G401.6 (cell line): ENCODE data around the gene SNRPB.

Experiments
- FAIRE-seq: peaks from 2 replicates; lab custom pipeline; 2012; peaks lifted over from hg19 to GRCh38; lab: Jason Lieb, UNC

The SNRPB gene

GRCh38 chr20:2473516-2473915, 2.9 kb upstream of the SNRPB start:
- FAIRE-seq: no peak

- FAIRE-seq: no peak
These were observed 582 bp downstream of the SNRPB start for GRCh38 chr20:2469991-2470422.

GRCh38 chr20:2468581-2469407, 1.8 kb downstream of the SNRPB start:
- FAIRE-seq: no peak

GRCh38 chr20:2467412-2467811, 3.2 kb downstream of the SNRPB start:
- no peak for FAIRE-seq

GRCh38 chr20:2465100-2465499, 5.5 kb downstream of the SNRPB start:
- FAIRE-seq: no peak

GRCh38 chr20:2463616-2464365, 6.8 kb downstream of the SNRPB start:
- no peak for FAIRE-seq

- no peak for FAIRE-seq
These were observed 8.1 kb downstream of the SNRPB start for GRCh38 chr20:2462484-2462883.

- no peak for FAIRE-seq
These were observed 9.7 kb downstream of the SNRPB start for GRCh38 chr20:2460752-2461424.

- no peak for FAIRE-seq
These were observed 10.4 kb downstream of the SNRPB start for GRCh38 chr20:2459981-2460751.

- FAIRE-seq: no peak
These were observed 11.6 kb downstream of the SNRPB start for GRCh38 chr20:2458919-2459499.

- peak; percentile 66 for FAIRE-seq
These were observed 14.7 kb downstream of the SNRPB start for GRCh38 chr20:2455771-2456497.

GRCh38 chr20:2453792-2454191, 16.8 kb downstream of the SNRPB start:
- no peak for FAIRE-seq

- FAIRE-seq: peak; percentile 92
These were observed 18.5 kb downstream of the SNRPB start for GRCh38 chr20:2451939-2452732.

- no peak for FAIRE-seq
These were observed 19.2 kb downstream of the SNRPB start for GRCh38 chr20:2451422-2451821.

GRCh38 chr20:2449386-2449785, 21.2 kb downstream of the SNRPB start:
- no peak for FAIRE-seq

- FAIRE-seq: no peak
These were observed 23.7 kb downstream of the SNRPB start for GRCh38 chr20:2446845-2447244.

GRCh38 chr20:2431185-2431584, 39.4 kb downstream of the SNRPB start:
- FAIRE-seq: no peak

GRCh38 chr20:2430538-2430937, 40.1 kb downstream of the SNRPB start:
- FAIRE-seq: no peak

- FAIRE-seq: no peak
These were observed 41.5 kb downstream of the SNRPB start for GRCh38 chr20:2429051-2429450.

GRCh38 chr20:2421247-2421646, 49.3 kb downstream of the SNRPB start:
- FAIRE-seq: peak; percentile 44
